ENCODE results near the gene TACR1. TPM values are rescaled to one million over a fixed set of nuclear protein-coding genes. Genes with fewer than 3 reads are reported as not detected.

Gene TACR1
- total RNA-seq, 4 donors from 2014 or later: 0.04 to 3.6 (median 1.2) TPM

GRCh38 chr2:75007061-75007460 is 192.3 kb downstream of the TACR1 start:
- no peak for DNase-seq
- no peaks in the 10 kb centered on the region for H3K27me3 ChIP-seq
- H3K9me3 ChIP-seq: no peaks in the 10 kb centered on the region
- TF ChIP-seq POLR2A (IDR thresholded peaks at IDR 0.05): no peak
- TF ChIP-seq CTCF (IDR thresholded peaks at IDR 0.05): no peak
- H3K27ac ChIP-seq: no peak overlapping the region
- H3K36me3 ChIP-seq: no peaks in the 10 kb centered on the region
- WGBS, 2 donors: 92 to 95% methylated on average over 3 of the region's 4 CpGs
- H3K4me1 ChIP-seq: no peaks in the 10 kb centered on the region
- intact Hi-C loops (cut with DNase I): no loop called here
- H3K4me3 ChIP-seq: no peak overlapping the region

GRCh38 chr2:75006041-75006440 is 193.3 kb downstream of the TACR1 start:
- TF ChIP-seq POLR2A (IDR thresholded peaks at IDR 0.05): no peak
- no peak for TF ChIP-seq CTCF (IDR thresholded peaks at IDR 0.05)
- Histone ChIP-seq H3K9me3 (no peaks in the 10 kb centered on the region), H3K4me1 (no peaks in the 10 kb centered on the region), H3K36me3 (no peaks in the 10 kb centered on the region), H3K4me3 (no peak overlapping the region), H3K27me3 (no peaks in the 10 kb centered on the region), H3K27ac (no peak overlapping the region)
- intact Hi-C loops (cut with DNase I): no loop called here
- no peak for DNase-seq

- WGBS, 2 donors: 70 to 75% methylated on average over 2 of the region's 2 CpGs
- intact Hi-C loops (cut with DNase I): no loop called here
- Histone ChIP-seq H3K4me1 (no peaks in the 10 kb centered on the region), H3K27me3 (no peaks in the 10 kb centered on the region), H3K36me3 (no peaks in the 10 kb centered on the region), H3K9me3 (no peaks in the 10 kb centered on the region), H3K4me3 (no peak overlapping the region), H3K27ac (no peak overlapping the region)
- TF ChIP-seq POLR2A (IDR thresholded peaks at IDR 0.05) (no peak), CTCF (IDR thresholded peaks at IDR 0.05) (no peak)
- no peak for DNase-seq
Measured at GRCh38 chr2:75003773-75004172, 195.5 kb downstream of the TACR1 start.

- H3K4me1 ChIP-seq: no peaks in the 10 kb centered on the region
- H3K4me3 ChIP-seq: no peak overlapping the region
- H3K9me3 ChIP-seq: no peaks in the 10 kb centered on the region
- intact Hi-C loops (cut with DNase I): no loop called here
- no peak for DNase-seq
- no peak overlapping the region for H3K27ac ChIP-seq
- WGBS, 2 donors: 49 to 69% methylated on average over 2 of the region's 2 CpGs
- TF ChIP-seq CTCF (IDR thresholded peaks at IDR 0.05): no peak
- TF ChIP-seq POLR2A (IDR thresholded peaks at IDR 0.05): no peak
- no peaks in the 10 kb centered on the region for H3K27me3 ChIP-seq
- no peaks in the 10 kb centered on the region for H3K36me3 ChIP-seq
Measured at GRCh38 chr2:75003276-75003675, 196.0 kb downstream of the TACR1 start.

- no peak for DNase-seq
- intact Hi-C loops (cut with DNase I): no loop called here
- TF ChIP-seq CTCF (IDR thresholded peaks at IDR 0.05) (no peak), POLR2A (IDR thresholded peaks at IDR 0.05) (no peak)
- Histone ChIP-seq H3K9me3 (no peaks in the 10 kb centered on the region), H3K4me3 (no peak overlapping the region), H3K27ac (no peak overlapping the region), H3K27me3 (no peaks in the 10 kb centered on the region), H3K36me3 (no peaks in the 10 kb centered on the region), H3K4me1 (no peaks in the 10 kb centered on the region)
- 50 to 65% methylated on average over 1 to 3 of the region's 3 CpGs for WGBS, 2 donors
Measured at GRCh38 chr2:75002007-75002406, 197.3 kb downstream of the TACR1 start.

All from esophagus squamous epithelium (tissue), 5 donors.